Suprapubic skin (tissue), 4 donors: ENCODE data around the gene FAM171A2. TPM values are rescaled to one million over a fixed set of nuclear protein-coding genes. Genes with fewer than 3 reads are reported as not detected.
"Not testable (repeated sequence)": the region's sequence is repeated elsewhere in the genome, so short reads cannot be mapped to it uniquely, and the experiment has no call there.

Experiments
- DNase-seq, 2 donors: peaks; one replicate each; pipeline ENCODE4 v3.0.0-alpha.2; 2019; ENCODE audit warnings: low spot score in 2 of 2
- H3K27ac ChIP-seq: fragments of 200-600 bp; sonication (generic); one replicate; pipeline ENCODE4 v1.5.1; 2019
- H3K27me3 ChIP-seq: fragments of 200-600 bp; sonication (generic); one replicate; pipeline ENCODE4 v1.5.1; 2019
- H3K36me3 ChIP-seq: fragments of 200-600 bp; sonication (generic); one replicate; pipeline ENCODE4 v1.5.1; 2019
- H3K4me1 ChIP-seq: fragments of 200-600 bp; sonication (generic); one replicate; pipeline ENCODE4 v1.5.1; 2019
- H3K4me3 ChIP-seq: fragments of 200-600 bp; sonication (generic); one replicate; pipeline ENCODE4 v1.5.1; 2019; ENCODE audit warnings: mild to moderate bottlenecking
- H3K9me3 ChIP-seq: fragments of 200-600 bp; sonication (generic); one replicate; pipeline ENCODE4 v1.5.1; 2019
- EP300 ChIP-seq: sonication (generic); formaldehyde crosslinking; IDR thresholded peaks from one replicate; pipeline ENCODE4 v1.6.1; 2017; ENCODE audit warnings: antibody characterized with exemption
- POLR2A ChIP-seq, 2 donors: fragments of 450-650 bp; IDR thresholded peaks; one replicate each; pipeline ENCODE4 v1.6.1; 2017; ENCODE audit warnings: antibody characterized with exemption in 2 of 2, mild to moderate bottlenecking in 2 of 2, moderate library complexity in 2 of 2
- POLR2AphosphoS5 ChIP-seq, 3 donors: sonication (generic); formaldehyde crosslinking; IDR thresholded peaks; one replicate each; pipeline ENCODE4 v1.6.1; 2017; ENCODE audit warnings: antibody characterized with exemption in 3 of 3
- WGBS: methylation state at CpG from one replicate; pipeline ENCODE4 v1.1.5; 2018; 5-methylcytosine and 5-hydroxymethylcytosine counted together
- total RNA-seq, 4 donors: library from RNA; depleted of rRNA; stranded (reverse); fragments of >200 nt; gene quantifications; one replicate each; pipeline ENCODE4 v1.1.0, GENCODE V29; 2016
- TF ChIP-seq, protein P1 (sequence below), 2 donors: fragments of 200-600 bp in 1 of 2; fragments of 450-650 bp in 1 of 2; sonication (generic) in 1 of 2; IDR thresholded peaks; one replicate each; pipeline ENCODE4 v1.5.1; 2016 to 2019; ENCODE audit warnings: antibody characterized with exemption in 2 of 2, mild to moderate bottlenecking in 1 of 2, moderate library complexity in 1 of 2

Gene FAM171A2
- total RNA-seq, 4 donors from 2014 or later, result 1.2 to 2.6 (median 1.5) TPM

DNA sequence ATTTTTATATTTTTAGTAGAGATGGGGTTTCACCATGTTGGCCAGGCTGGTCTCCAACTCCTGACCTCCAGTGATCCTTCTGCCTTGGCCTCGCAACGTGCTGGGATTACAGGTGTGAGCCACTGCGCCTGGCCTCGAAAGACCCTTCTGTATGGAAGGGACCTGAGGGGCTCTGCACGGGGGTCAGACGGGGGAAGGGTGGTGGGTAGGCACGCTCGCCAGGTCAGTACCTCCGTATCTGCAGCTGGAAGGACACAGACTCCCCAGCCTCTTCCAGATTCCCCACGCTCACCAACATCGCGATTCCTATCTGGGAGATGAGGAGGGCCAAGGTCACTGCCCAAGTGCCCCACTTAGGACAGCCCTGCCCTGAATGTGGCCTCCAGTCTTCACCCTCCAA, 13.1 kb upstream of the FAM171A2 start:
- no peak for TF ChIP-seq POLR2AphosphoS5 (IDR thresholded peaks at IDR 0.05)
- TF ChIP-seq, protein P1, sequence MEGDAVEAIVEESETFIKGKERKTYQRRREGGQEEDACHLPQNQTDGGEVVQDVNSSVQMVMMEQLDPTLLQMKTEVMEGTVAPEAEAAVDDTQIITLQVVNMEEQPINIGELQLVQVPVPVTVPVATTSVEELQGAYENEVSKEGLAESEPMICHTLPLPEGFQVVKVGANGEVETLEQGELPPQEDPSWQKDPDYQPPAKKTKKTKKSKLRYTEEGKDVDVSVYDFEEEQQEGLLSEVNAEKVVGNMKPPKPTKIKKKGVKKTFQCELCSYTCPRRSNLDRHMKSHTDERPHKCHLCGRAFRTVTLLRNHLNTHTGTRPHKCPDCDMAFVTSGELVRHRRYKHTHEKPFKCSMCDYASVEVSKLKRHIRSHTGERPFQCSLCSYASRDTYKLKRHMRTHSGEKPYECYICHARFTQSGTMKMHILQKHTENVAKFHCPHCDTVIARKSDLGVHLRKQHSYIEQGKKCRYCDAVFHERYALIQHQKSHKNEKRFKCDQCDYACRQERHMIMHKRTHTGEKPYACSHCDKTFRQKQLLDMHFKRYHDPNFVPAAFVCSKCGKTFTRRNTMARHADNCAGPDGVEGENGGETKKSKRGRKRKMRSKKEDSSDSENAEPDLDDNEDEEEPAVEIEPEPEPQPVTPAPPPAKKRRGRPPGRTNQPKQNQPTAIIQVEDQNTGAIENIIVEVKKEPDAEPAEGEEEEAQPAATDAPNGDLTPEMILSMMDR (IDR thresholded peaks at IDR 0.05), result no peak
- H3K36me3 ChIP-seq, result no peaks in the 10 kb centered on the region
- DNase-seq, result no peak
- H3K27me3 ChIP-seq, result peaks cover 5% of the 10 kb centered on the region
- WGBS, result 84% methylated on average over 7 of the region's 12 CpGs
- H3K4me1 ChIP-seq, result no peaks in the 10 kb centered on the region
- H3K4me3 ChIP-seq, result no peak overlapping the region
- no peaks in the 10 kb centered on the region for H3K9me3 ChIP-seq
- no peak overlapping the region for H3K27ac ChIP-seq

DNA sequence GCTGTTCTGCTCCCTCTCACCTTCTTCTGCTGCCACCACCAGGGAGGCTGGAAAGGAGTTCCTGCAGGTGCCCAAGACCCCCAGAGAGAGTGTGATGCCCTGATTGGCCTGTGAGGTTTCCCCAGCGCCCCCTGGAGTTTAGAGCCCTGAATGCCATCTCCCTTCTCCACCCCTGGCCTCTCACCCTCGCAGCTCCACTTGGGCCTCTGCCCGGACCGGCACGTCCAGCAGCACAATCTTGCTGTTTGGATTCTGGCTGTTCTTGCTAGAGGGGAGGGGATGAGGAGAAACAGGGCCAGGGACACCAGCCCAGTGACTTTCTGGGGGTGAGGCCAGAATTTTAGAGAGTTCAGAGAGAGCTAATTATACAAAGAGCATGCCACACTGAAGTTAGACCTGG, 12.5 kb upstream of the FAM171A2 start:
- H3K36me3 ChIP-seq, result no peaks in the 10 kb centered on the region
- H3K4me1 ChIP-seq, result no peaks in the 10 kb centered on the region
- no peak overlapping the region for H3K4me3 ChIP-seq
- DNase-seq, result no peak
- H3K9me3 ChIP-seq, result no peaks in the 10 kb centered on the region
- WGBS, result 11% methylated on average over 5 of the region's 5 CpGs
- H3K27ac ChIP-seq, result no peak overlapping the region
- no peak for TF ChIP-seq POLR2AphosphoS5 (IDR thresholded peaks at IDR 0.05)
- TF ChIP-seq, protein P1 (IDR thresholded peaks at IDR 0.05), result peak in 1 of 2 donors; percentile 19
- peaks cover 8% of the 10 kb centered on the region for H3K27me3 ChIP-seq

- H3K9me3 ChIP-seq, result no peaks in the 10 kb centered on the region
- WGBS, result 26% methylated on average over 15 of the region's 22 CpGs
- no peak for TF ChIP-seq POLR2A (IDR thresholded peaks at IDR 0.05)
- TF ChIP-seq, protein P1 (IDR thresholded peaks at IDR 0.05), result no peak
- TF ChIP-seq EP300, result no peak
- no peak for TF ChIP-seq POLR2AphosphoS5 (IDR thresholded peaks at IDR 0.05)
- no peak overlapping the region for H3K4me3 ChIP-seq
- H3K27ac ChIP-seq, result no peak overlapping the region
- no peaks in the 10 kb centered on the region for H3K36me3 ChIP-seq
- no peak for DNase-seq
- no peaks in the 10 kb centered on the region for H3K4me1 ChIP-seq
- peaks cover 15% of the 10 kb centered on the region for H3K27me3 ChIP-seq
Observed at GRCh38 chr17:44375196-44376017, 11.8 kb upstream of the FAM171A2 start.

GRCh38 chr17:44374306-44375195, 10.9 kb upstream of the FAM171A2 start:
- H3K4me1 ChIP-seq, result no peaks in the 10 kb centered on the region
- H3K4me3 ChIP-seq, result no peak overlapping the region
- TF ChIP-seq EP300 (no peak), POLR2AphosphoS5 (IDR thresholded peaks at IDR 0.05) (no peak), POLR2A (IDR thresholded peaks at IDR 0.05) (no peak)
- TF ChIP-seq, protein P1 (IDR thresholded peaks at IDR 0.05), result no peak
- WGBS, result 42% methylated on average over 13 of the region's 31 CpGs
- H3K27ac ChIP-seq, result no peak overlapping the region
- no peaks in the 10 kb centered on the region for H3K36me3 ChIP-seq
- peak in 1 of 2 donors; percentile 61 for DNase-seq
- peaks cover 24% of the 10 kb centered on the region for H3K27me3 ChIP-seq
- no peaks in the 10 kb centered on the region for H3K9me3 ChIP-seq

GRCh38 chr17:44372036-44372435, 8.4 kb upstream of the FAM171A2 start:
- Histone ChIP-seq H3K9me3 (no peaks in the 10 kb centered on the region), H3K4me3 (no peak overlapping the region), H3K4me1 (peaks cover 4% of the 10 kb centered on the region), H3K27me3 (peaks cover 32% of the 10 kb centered on the region), H3K27ac (no peak overlapping the region), H3K36me3 (no peaks in the 10 kb centered on the region)
- no peak for DNase-seq
- TF ChIP-seq EP300 (no peak), POLR2A (IDR thresholded peaks at IDR 0.05) (no peak), POLR2AphosphoS5 (IDR thresholded peaks at IDR 0.05) (no peak)
- TF ChIP-seq, protein P1 (IDR thresholded peaks at IDR 0.05), result no peak
- 71% methylated on average over 10 of the region's 10 CpGs for WGBS

DNA sequence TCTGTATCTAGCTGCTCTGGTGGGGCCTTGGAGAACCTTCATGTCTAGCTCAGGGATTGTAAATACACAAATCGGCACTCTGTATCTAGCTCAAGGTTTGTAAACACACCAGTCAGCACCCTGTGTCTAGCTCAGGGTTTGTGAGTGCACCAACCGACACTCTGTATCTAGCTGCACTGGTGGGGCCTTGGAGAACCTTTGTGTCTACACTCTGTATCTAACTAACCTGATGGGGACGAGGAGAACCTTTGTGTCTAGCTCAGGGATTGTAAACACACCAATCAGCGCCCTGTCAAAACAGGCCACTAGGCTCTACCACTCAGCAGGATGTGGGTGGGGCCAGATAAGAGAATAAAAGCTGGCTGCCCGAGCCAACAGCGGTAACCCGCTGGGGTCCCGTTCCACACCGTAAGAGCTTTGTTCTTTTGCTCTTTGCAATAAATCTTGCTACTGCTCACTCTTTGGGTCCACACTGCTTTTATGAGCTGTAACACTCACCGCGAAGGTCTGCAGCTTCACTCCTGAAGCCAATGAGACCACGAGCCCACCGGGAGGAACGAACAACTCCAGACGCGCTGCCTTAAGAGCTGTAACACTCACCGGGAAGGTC, 5.9 kb upstream of the FAM171A2 start:
- 54% methylated on average over 17 of the region's 17 CpGs for WGBS
- H3K4me3 ChIP-seq, DNase-seq: not testable (repeated sequence)

More for the DNA sequence above, 5.9 kb upstream of the FAM171A2 start:
- H3K27ac ChIP-seq, H3K9me3 ChIP-seq, H3K36me3 ChIP-seq, H3K4me1 ChIP-seq: not testable (repeated sequence)
- peaks cover 33% of the 10 kb centered on the region for H3K27me3 ChIP-seq
